Measurements from ENCODE around the gene PALLD.

- TF ChIP-seq CTCF (IDR thresholded peaks at IDR 0.05) = no peak
- no peak for TF ChIP-seq REST (IDR thresholded peaks at IDR 0.05; ENCODE audit: insufficient read depth in 1 of 2, low read depth in 2 of 2, low read length in 1 of 2)
- TF ChIP-seq TCF7L2 (IDR thresholded peaks at IDR 0.05; ENCODE audit: low read depth, low read length) = no peak
- TF ChIP-seq POLR2AphosphoS5 (IDR thresholded peaks at IDR 0.05; ENCODE audit: low read depth, low read length) = no peak
- TF ChIP-seq SIN3A (IDR thresholded peaks at IDR 0.05; ENCODE audit: borderline replicate concordance, insufficient read depth, low read depth, low read length) = no peak
Observed at GRCh38 chr4:168845897-168846296, 349.0 kb downstream of the PALLD start.

Measured in Panc1 (cell line).